Thyroid gland (tissue), 4 donors: ENCODE measurements around the gene CPNE4.

Source experiments
- CTCF ChIP-seq, 6 experiments: fragments of 200-600 bp in 3 of 6; fragments of 450-650 bp in 3 of 6; sonication (generic) in 3 of 6; IDR thresholded peaks; one replicate each; pipeline ENCODE4 v1.5.1; 2016 to 2019; ENCODE audit warnings: antibody characterized with exemption in 6 of 6, mild to moderate bottlenecking in 2 of 6, inconsistent platforms in 1 of 6, moderate library complexity in 1 of 6
- POLR2A ChIP-seq, 2 donors: fragments of 450-650 bp; IDR thresholded peaks; one replicate each; pipeline ENCODE4 v1.6.1; 2017; ENCODE audit warnings: antibody characterized with exemption in 2 of 2, mild to moderate bottlenecking in 2 of 2, moderate library complexity in 1 of 2

GRCh38 chr3:131491775-131492174 lies 543.0 kb downstream of the CPNE4 start:
- TF ChIP-seq CTCF (IDR thresholded peaks at IDR 0.05) (no peak), POLR2A (IDR thresholded peaks at IDR 0.05) (no peak)
